ENCODE measurements around the gene CPPED1. TPM values are rescaled to one million over a fixed set of nuclear protein-coding genes. Genes with fewer than 3 reads are reported as not detected.

The CPPED1 gene
- total and polyA plus RNA-seq, 2 of the 4 experiments (the other 2 are of a cell fraction), result 5.1 to 6.5 TPM

DNA sequence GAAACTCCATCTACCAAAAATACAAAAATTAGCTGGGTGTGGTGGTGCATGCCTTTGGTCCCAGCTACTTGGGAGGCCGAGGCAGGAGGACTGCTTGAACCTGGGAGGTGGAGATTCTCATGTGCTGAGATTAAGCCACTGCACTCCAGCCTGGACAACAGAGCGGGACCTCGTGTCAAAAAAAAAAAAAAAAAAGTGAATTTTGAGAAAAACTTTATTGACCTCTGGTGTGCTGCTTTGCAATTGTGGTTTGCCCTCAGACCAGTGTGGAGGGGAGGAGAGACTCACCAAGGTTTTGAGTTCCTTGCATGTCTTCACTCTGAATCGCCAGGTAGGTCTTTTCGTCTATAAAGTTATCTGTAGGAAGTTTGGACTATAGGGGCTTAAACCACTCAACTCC, 145.2 kb downstream of the CPPED1 start:
- WGBS, 2 experiments (ENCODE audit: extremely low coverage in 2 of 2, insufficient read length in 1 of 2), result no CpG with 5 or more reads among the region's 5 CpGs
- no peaks in the 10 kb centered on the region for H3K4me1 ChIP-seq (ENCODE audit: control insufficient read depth, insufficient read depth, low read length)
- no peaks in the 10 kb centered on the region for H3K79me1 ChIP-seq (ENCODE audit: low read depth in 1 of 2, low read length in 2 of 2)
- H3K4ac ChIP-seq (ENCODE audit: low read depth, low read length), result no peak overlapping the region
- no peak overlapping the region for H3K9ac ChIP-seq (ENCODE audit: low read depth, low read length)
- DNase-seq (no peak), ATAC-seq (ENCODE audit: low read depth) (no peak)
- H4K5ac ChIP-seq (ENCODE audit: low read depth, low read length), result no peak overlapping the region
- in situ Hi-C loops (cut with MboI; ENCODE audit: low sequenced_read_pairs) (no loop called here), intact Hi-C loops (cut with micrococcal nuclease) (no loop called here), dilution Hi-C loops (cut with HindIII; ENCODE audit: low sequenced_read_pairs, unreplicated experiment) (no loop called here)
- no peak overlapping the region for H2BK20ac ChIP-seq (ENCODE audit: low read depth, low read length)
- H4K8ac ChIP-seq (ENCODE audit: low read depth in 2 of 2, low read length in 2 of 2), result no peak overlapping the region
- H3K14ac ChIP-seq (replicated peaks; ENCODE audit: low read depth, low read length), result no peak overlapping the region
- no peak overlapping the region for H4K91ac ChIP-seq (ENCODE audit: insufficient read depth, low read depth, low read length)
- no peaks in the 10 kb centered on the region for H3K36me3 ChIP-seq (ENCODE audit: control insufficient read depth, insufficient read depth, low read length)
- H3K9me3 ChIP-seq (ENCODE audit: control insufficient read depth, insufficient read depth, low read length), result peaks cover 4% of the 10 kb centered on the region; the same call in 1 of the 2 replicates
- H2AK9ac ChIP-seq (replicated peaks; ENCODE audit: low read depth, low read length, poor library complexity), result no peak overlapping the region
- BruUV-seq (replicated peaks), result no TSS peak
- H4K20me1 ChIP-seq (ENCODE audit: insufficient read depth, low read length), result no peaks in the 10 kb centered on the region
- no peaks in the 10 kb centered on the region for H3K27me3 ChIP-seq (ENCODE audit: control insufficient read depth, insufficient read depth, low read length)
- H2BK15ac ChIP-seq (ENCODE audit: low read depth, low read length), result no peak overlapping the region
- no peak overlapping the region for H2BK5ac ChIP-seq (ENCODE audit: low read depth, low read length, poor library complexity, severe bottlenecking)
- no peak overlapping the region for H3K23ac ChIP-seq (ENCODE audit: low read depth, low read length)
- H3K4me3 ChIP-seq (ENCODE audit: insufficient read depth, low read depth, low read length), result no peak overlapping the region
- ChIA-PET CTCF (no interaction called here), POLR2A (ENCODE audit: unreplicated experiment) (no interaction called here)
- TF ChIP-seq MXI1 (IDR thresholded peaks at IDR 0.05; ENCODE audit: borderline replicate concordance, low read depth, low read length) (no peak), POLR2A (IDR thresholded peaks at IDR 0.05; ENCODE audit: low read depth, low read length) (no peak), MAZ (IDR thresholded peaks at IDR 0.05; ENCODE audit: borderline replicate concordance, low read depth, low read length) (no peak), RAD21 (IDR thresholded peaks at IDR 0.05; ENCODE audit: low read length) (no peak), CHD1 (IDR thresholded peaks at IDR 0.05; ENCODE audit: low read depth, low read length) (no peak)
- H2AK5ac ChIP-seq (ENCODE audit: low read depth, low read length), result no peak overlapping the region
- H3K4me2 ChIP-seq (ENCODE audit: low read depth, low read length), result no peak overlapping the region
- no peak overlapping the region for H2BK120ac ChIP-seq (ENCODE audit: low read depth, low read length)
- no peak overlapping the region for H3K27ac ChIP-seq (ENCODE audit: insufficient read depth, low read length)
- H3K9me1 ChIP-seq (ENCODE audit: insufficient read depth, low read length), result no peaks in the 10 kb centered on the region
- H3K56ac ChIP-seq (ENCODE audit: extremely low read depth, insufficient read depth, low read length), result no peak overlapping the region
- H3K18ac ChIP-seq (ENCODE audit: low read depth, low read length), result no peak overlapping the region
- no peak overlapping the region for H2AFZ ChIP-seq (replicated peaks; ENCODE audit: low read length, poor library complexity)

Data from IMR-90 (cell line).